Calu3 (cell line): ENCODE results near the gene HINFP. TPM values are rescaled to one million over a fixed set of nuclear protein-coding genes. Genes with fewer than 3 reads are reported as not detected.
"Not testable (repeated sequence)": the region's sequence is repeated elsewhere in the genome, so short reads cannot be mapped to it uniquely, and the experiment has no call there.

Experiments
- BruUV-seq: library from RNA; stranded (reverse); fragments of 400-500 nt; replicated peaks from 2 replicates; lab custom pipeline; 2021; lab: Mats Ljungman, UMichigan
- CTCF ChIA-PET: fragments of 300-600 bp; sonication (Branson Sonifier 250); formaldehyde crosslinking; loops from one replicate; lab custom pipeline; 2022; ENCODE audit warnings: antibody characterized with exemption; lab: Charles Lee
- DNase-seq: peaks from one replicate; pipeline ENCODE4 v3.0.0; 2022
- H3K27ac Mint-ChIP-seq: one replicate; pipeline ENCODE4 v1.8.0; 2022; ENCODE audit warnings: mixed read lengths; ENCODE audit not compliant: unreplicated experiment
- H3K27me3 Mint-ChIP-seq: one replicate; pipeline ENCODE4 v1.8.0; 2022; ENCODE audit warnings: mixed read lengths; ENCODE audit not compliant: unreplicated experiment
- H3K36me3 Mint-ChIP-seq: one replicate; pipeline ENCODE4 v1.8.0; 2022; ENCODE audit warnings: mild to moderate bottlenecking, moderate library complexity, mixed read lengths; ENCODE audit not compliant: insufficient read depth, unreplicated experiment
- H3K4me1 Mint-ChIP-seq: one replicate; pipeline ENCODE4 v1.8.0; 2022; ENCODE audit warnings: mild to moderate bottlenecking, low read depth, mixed read lengths; ENCODE audit not compliant: unreplicated experiment
- H3K4me3 Mint-ChIP-seq: one replicate; pipeline ENCODE4 v1.8.0; 2022; ENCODE audit warnings: mild to moderate bottlenecking, low read depth, moderate library complexity, mixed read lengths; ENCODE audit not compliant: unreplicated experiment
- H3K9me3 Mint-ChIP-seq: one replicate; pipeline ENCODE4 v1.8.0; 2022; ENCODE audit warnings: low read depth, mixed read lengths; ENCODE audit not compliant: unreplicated experiment
- intact Hi-C: fragments of 100-400 bp; cut with micrococcal nuclease; formaldehyde crosslinking; loops from one replicate; pipeline ENCODE4 v1.10.0; 2022; ENCODE audit not compliant: unreplicated experiment
- total RNA-seq: library from RNA; stranded (reverse); gene quantifications from 2 replicates; pipeline ENCODE4 v1.2.3, GENCODE V29; 2022
- TF ChIP-seq, protein P1 (sequence below): fragments of 200-600 bp; IDR thresholded peaks from one replicate; pipeline ENCODE4 v1.8.0; 2022; ENCODE audit warnings: antibody characterized with exemption; ENCODE audit not compliant: unreplicated experiment

Gene HINFP
- total RNA-seq, 1 experiment from 2014 or later: 21.8 TPM

DNA sequence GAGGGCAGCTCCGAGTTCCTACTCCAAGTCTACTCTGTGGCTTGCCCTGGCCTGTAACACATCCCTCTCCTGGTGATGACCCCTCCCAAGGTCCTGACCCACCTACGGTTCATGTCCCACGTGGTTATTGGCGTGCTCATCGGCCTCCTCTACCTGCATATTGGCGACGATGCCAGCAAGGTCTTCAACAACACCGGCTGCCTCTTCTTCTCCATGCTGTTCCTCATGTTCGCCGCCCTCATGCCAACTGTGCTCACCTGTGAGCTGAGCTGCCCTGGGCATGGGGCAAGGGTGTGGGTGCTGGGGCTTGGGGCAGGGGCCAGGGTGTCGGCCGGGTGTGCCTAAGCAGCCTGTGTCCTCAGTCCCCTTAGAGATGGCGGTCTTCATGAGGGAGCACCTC, 37.1 kb downstream of the HINFP start:
- Mint-ChIP-seq H3K4me3 (no peak overlapping the region), H3K4me1 (peaks cover 9% of the 10 kb centered on the region), H3K27ac (no peak overlapping the region), H3K36me3 (no peaks in the 10 kb centered on the region), H3K9me3 (no peaks in the 10 kb centered on the region), H3K27me3 (peaks cover 56% of the 10 kb centered on the region)
- TF ChIP-seq, protein P1, sequence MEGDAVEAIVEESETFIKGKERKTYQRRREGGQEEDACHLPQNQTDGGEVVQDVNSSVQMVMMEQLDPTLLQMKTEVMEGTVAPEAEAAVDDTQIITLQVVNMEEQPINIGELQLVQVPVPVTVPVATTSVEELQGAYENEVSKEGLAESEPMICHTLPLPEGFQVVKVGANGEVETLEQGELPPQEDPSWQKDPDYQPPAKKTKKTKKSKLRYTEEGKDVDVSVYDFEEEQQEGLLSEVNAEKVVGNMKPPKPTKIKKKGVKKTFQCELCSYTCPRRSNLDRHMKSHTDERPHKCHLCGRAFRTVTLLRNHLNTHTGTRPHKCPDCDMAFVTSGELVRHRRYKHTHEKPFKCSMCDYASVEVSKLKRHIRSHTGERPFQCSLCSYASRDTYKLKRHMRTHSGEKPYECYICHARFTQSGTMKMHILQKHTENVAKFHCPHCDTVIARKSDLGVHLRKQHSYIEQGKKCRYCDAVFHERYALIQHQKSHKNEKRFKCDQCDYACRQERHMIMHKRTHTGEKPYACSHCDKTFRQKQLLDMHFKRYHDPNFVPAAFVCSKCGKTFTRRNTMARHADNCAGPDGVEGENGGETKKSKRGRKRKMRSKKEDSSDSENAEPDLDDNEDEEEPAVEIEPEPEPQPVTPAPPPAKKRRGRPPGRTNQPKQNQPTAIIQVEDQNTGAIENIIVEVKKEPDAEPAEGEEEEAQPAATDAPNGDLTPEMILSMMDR: no peak
- no peak for DNase-seq
- intact Hi-C loops: no loop called here
- CTCF ChIA-PET: interaction anchor here (0.5 kb wide), 1 partner anchor 1486 kb away, joined by 6 read pairs; no protein-coding TSS in a partner anchor
- BruUV-seq: no TSS peak

DNA sequence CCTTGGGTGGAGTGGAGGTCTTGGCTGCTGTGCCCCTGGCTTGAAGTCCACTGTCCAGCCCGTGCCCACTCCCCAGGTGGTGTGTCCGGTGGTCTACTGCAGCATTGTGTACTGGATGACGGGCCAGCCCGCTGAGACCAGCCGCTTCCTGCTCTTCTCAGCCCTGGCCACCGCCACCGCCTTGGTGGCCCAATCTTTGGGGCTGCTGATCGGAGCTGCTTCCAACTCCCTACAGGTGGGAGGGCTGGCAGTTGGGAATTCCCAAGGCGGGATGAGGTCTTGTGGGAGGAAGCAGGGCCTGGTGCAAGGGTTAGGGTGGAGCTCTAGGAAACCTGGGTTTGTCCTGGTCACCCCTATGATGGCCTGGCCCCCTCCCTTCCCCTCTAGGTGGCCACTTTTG, 38.8 kb downstream of the HINFP start:
- CTCF ChIA-PET: interaction anchor here (1.5 kb wide), 1 partner anchor 9 kb away, joined by 5 read pairs; no protein-coding TSS in a partner anchor
- Mint-ChIP-seq H3K4me3 (no peak overlapping the region), H3K36me3 (no peaks in the 10 kb centered on the region), H3K27me3 (peaks cover 40% of the 10 kb centered on the region), H3K4me1 (peaks cover 9% of the 10 kb centered on the region), H3K27ac (no peak overlapping the region), H3K9me3 (no peaks in the 10 kb centered on the region)
- DNase-seq: no peak
- no TSS peak for BruUV-seq
- TF ChIP-seq, protein P1: no peak
- intact Hi-C loops: no loop called here

DNA sequence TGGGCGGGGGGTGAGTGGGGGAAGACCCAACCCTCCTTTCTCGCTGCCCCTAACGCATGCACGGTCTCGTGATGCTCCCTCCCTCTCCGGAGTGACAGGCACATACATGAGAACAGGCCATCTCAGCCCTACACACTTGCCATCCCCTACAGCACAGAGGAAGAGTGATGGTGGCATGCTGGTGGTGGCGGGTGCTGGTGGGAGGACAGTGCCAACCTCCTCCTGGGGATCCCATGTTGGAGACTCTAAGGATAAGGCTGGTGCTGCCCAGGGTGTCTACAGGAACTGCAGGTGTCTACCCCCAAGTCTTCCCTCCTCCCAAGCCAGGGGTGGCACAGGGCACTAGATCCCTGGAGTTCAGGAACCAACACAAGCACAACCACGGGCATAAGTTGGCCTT, 40.5 kb downstream of the HINFP start:
- Mint-ChIP-seq H3K4me1 (no peaks in the 10 kb centered on the region), H3K27me3 (peaks cover 23% of the 10 kb centered on the region), H3K9me3 (no peaks in the 10 kb centered on the region), H3K36me3 (no peaks in the 10 kb centered on the region), H3K27ac (no peak overlapping the region), H3K4me3 (no peak overlapping the region)
- BruUV-seq: no TSS peak
- intact Hi-C loops: no loop called here
- CTCF ChIA-PET: no interaction called here
- TF ChIP-seq, protein P1: no peak
- no peak for DNase-seq

DNA sequence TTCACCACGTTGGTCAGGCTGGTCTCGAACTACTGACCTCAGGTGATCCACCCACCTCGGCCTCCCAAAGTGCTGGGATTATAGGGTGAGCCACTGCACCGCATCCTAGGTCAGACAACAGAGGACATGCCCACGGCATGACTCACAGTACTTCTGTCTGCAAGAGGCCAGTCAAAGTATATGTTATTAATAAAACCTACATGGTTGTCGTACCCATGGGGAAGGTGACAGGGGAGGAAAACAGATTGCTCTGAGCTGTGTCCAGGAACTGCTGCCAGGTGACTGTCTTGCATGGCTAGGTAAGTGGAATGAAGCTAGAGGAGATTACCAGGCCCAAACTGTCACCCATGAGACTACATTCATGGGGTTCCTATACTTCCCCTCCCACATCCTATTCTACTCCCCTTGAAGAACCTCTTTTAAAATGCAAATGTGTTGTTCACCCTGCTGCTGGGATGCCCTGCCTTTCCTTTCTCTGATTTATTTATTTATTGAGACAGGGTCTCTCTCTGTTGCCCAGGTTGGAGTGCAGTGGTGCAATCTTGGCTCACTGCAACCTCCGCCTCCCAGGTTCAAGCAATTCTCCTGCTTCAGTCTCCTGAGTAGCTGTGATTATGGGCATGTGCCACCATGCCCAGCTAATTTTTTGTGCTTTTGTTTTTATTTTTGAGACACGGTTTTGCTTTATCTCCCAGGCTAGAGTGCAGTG, 45.1 kb downstream of the HINFP start:
- H3K27me3 Mint-ChIP-seq: no peaks in the 10 kb centered on the region
- no peak overlapping the region for H3K27ac Mint-ChIP-seq
- intact Hi-C loops: no loop called here

DNA sequence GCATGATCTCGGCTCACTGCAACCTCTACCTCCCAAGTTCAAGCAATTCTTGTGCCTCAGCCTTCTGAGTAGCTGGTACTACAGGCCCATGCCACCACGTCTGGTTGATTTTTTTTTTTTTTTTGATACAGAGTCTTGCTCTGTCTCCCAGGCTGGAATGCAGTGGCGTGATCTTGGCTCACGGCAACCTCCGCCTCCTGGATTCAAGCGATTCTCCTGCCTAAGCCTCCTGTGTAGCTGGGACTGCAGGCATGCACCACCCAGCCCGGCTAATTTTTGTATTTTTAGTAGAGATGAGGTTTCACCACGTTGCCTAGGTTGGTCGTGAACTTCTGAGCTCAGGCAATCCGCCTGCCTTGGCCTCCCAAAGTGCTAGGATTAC, 45.7 kb downstream of the HINFP start:
- H3K27me3 Mint-ChIP-seq, H3K27ac Mint-ChIP-seq, H3K4me3 Mint-ChIP-seq, intact Hi-C loops, H3K9me3 Mint-ChIP-seq, BruUV-seq, H3K4me1 Mint-ChIP-seq, DNase-seq, CTCF ChIA-PET: not testable (repeated sequence)
- H3K36me3 Mint-ChIP-seq: peaks cover 15% of the 10 kb centered on the region

More for the DNA sequence above, 45.1 kb downstream of the HINFP start:
- DNase-seq: peak; percentile 34
- no TSS peak for BruUV-seq
- TF ChIP-seq, protein P1: no peak
- CTCF ChIA-PET: no interaction called here
- Mint-ChIP-seq H3K4me1 (no peaks in the 10 kb centered on the region), H3K9me3 (no peaks in the 10 kb centered on the region), H3K36me3 (peaks cover 15% of the 10 kb centered on the region), H3K4me3 (no peak overlapping the region)
